NK-92 (cell line): ENCODE data around the gene ARGLU1.

Experiments
- DNase-seq: peaks from one replicate; lab custom pipeline; 2025; ENCODE audit not compliant: unreplicated experiment; lab: John Stamatoyannopoulos, UW

Gene ARGLU1

DNA sequence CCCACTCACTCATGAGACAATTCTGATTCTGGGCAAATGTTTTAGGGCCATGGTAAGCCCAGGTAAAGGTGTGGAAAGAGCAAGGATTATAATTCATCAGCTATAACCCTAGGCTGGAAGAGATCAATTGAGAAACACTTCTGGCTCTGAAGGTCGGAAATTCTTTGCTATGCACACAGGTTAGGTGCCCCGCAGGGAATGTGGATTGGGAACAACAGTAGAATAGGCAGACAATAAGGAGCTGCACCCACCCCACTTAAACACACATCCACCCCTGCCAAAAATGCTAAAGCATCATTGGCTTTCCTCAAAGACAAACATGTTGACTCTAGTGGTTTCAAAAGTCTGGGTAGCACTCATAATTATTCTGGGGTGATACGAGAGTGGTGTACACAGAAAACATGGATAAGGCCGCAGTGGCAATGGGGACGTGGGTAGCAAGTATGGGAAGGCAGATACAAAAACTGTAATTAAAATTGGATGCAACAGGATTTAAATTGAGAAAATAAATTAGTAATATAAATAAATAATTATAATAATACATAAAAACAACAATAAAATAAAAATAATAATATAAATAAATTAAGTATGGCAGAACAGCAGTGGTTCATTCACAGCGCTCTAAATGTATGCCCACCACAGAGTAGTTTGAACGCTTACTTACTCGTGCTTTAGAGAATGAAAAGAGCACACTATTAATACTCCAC is 41.0 kb downstream of the ARGLU1 start:
- DNase-seq = no peak

DNA sequence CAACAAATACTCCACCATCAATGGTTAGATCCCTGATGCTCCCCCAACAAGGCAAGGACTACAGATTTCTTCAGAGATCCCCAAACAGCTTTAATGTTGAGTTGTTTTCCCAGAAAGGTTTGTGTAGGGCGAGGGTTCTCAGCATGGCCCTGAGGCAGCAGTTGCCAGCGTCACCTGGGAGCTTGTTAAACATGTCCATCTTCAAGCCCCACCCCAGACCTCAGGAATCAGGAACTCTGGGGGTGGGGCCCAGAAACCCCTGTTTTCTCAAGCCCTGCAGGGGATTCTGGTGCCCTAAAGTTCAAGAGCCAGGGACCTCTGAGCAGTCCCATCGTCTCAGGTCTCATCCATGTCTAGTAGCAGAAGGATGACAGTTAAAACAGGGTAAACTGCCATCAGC is 42.1 kb downstream of the ARGLU1 start:
- no peak for DNase-seq

DNA sequence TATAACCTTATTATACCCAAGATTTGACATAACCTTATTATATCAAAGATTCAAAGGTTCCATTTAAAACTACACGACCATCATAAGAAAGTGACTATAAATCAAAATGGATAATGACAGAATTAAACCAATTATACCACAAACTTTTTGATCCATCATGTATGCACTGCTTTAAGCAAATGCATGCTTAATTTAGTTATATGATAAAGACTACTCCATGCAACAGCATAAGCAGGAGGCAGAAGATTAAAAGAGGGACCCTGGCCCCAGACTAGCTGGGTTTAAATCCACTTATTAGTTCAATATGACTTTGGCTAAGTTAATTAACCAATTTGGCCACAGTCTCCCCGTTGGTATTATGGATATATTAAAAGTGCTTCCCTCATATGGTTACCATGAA is 43.8 kb downstream of the ARGLU1 start:
- no peak for DNase-seq

DNA sequence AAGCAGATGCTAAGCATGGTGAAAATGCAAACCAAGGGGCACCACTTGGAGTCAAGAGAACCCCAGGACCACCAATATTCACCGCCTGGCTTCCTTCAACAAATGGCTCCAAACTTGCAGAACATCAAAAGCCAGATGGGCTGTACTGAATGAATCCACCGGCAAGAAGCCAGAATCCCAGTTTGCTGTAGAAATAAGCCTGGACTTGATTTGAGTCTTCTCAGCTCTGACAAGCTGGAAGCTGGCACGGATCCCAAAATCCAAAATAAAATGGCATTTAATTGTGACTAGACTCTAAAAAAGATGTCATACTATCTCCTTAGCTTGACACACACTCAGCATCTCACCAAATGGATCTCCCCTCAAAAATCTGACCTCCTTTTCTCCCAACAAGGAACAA is 44.4 kb downstream of the ARGLU1 start:
- no peak for DNase-seq

DNA sequence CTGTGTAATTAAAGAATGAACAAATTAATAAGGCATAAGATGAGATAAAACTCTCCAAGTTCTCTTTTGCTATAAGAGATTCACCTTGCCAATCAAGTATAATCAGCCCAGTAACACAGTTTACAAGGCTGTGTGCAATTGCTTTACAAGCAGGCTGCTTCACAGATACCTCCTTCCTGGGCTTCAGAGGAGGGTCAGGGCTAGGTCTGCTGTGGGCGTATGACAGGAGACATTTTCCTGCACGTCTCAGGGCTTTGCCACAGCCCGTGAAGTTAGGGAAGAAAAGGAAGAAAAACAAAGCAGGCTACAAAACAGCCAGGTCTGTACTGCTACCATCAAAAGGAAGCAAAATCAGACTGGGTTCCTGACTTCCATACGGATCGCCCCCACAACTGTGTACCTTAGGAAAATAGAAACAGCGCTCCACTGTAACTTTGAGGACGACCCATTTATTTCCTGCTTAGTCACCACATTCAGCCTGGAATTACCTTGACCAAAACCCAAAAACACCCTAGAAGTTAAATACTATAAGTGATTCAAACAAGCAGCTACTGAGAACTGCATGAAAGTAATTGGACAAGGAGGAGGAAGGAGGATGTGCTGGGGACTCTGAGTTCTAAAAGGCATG is 44.9 kb downstream of the ARGLU1 start:
- no peak for DNase-seq

DNA sequence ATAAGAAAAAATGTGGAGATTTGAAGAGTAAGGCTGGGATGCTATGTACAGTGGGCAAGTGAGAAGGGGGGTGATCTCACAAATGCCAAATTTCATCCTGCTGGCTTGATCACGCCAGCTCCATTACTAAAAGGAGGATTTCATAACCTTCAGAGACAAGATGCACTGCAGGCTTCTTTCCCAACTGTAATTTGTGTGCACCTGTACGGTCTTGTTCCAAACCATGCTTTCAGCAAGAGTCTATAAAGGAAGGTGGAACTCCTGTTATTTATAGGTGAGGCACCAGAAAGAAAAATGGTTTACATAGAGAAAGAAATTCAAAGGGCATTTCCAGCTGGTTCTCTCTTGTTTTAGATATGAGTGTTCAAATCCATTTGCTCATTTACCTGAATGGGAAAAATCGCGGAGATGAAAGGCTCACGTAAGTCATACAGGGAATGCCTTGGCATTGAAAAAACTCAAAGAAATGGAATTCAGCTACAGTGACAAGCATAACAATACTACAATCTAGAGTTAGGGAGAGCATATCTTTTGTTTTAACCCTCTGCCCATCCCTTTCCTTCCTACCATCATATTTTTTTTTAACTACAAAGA is 45.7 kb downstream of the ARGLU1 start:
- DNase-seq = no peak

DNA sequence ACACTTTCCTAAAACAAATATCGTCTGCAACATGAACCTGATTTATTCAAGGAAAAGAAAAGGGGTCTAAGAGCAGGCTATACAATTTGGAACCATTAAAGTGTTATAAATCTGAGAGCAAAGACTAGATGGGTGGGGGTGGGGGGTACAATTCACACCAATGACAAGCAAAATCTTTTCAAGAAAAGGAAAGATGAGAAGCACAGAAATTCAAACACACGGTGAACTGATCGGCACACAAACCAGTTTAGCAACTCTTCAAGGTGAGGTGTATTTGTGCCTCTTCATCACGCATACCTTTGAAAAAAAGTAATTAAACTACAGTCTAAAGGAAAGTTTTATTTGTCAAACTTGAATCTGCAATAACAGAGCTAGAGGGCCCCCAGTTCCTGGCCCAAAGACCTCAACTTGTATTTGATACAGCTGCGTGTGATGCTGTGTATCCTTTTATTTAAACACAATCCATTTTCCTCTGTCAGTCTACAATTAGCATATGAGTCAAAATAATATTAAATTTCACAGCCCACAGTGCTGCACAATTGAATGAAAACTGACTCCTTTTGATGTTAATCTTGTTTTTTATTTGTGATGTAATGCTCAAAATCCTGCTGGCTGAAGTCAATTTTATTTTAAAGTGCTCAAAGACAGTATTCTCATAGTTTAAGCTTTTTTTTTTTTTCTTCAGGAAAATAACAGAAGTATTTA is 46.7 kb downstream of the ARGLU1 start:
- no peak for DNase-seq

DNA sequence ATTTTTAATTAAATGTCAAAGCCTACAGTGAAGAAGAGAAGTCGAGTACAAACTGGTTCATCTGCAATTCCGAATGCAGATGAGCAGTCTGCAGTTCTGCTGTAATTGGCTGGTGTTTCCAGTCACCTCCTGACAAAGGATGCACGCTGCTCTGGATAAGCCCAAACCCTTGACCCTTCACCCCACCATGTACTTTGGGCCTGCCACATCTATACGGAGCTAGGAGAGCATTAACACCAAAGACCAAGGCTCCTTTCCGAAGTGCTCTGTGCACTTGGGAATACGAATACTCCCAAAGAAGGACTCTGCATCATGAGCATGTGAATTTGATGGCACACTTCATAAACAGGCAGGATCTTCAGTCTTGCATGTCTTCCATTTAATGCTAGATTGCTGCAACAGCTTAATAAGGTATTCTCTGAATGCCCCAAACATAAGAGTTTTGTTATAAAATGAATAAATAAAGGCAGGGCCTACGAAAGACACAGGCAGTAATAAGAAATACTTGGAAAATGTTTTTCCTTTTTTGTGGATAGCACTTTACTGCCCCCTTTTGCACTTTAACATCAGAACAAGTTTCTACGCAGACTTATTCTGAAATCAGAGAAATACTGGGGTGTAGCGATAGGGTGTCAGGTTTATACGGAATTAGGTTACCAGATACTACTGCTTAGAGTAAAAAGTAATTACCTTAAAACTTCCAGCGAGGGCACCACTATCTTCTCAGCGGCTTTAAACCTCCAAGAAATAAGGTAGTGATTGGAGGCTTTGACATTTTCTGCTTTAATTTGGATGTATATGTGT is 47.5 kb downstream of the ARGLU1 start:
- no peak for DNase-seq

DNA sequence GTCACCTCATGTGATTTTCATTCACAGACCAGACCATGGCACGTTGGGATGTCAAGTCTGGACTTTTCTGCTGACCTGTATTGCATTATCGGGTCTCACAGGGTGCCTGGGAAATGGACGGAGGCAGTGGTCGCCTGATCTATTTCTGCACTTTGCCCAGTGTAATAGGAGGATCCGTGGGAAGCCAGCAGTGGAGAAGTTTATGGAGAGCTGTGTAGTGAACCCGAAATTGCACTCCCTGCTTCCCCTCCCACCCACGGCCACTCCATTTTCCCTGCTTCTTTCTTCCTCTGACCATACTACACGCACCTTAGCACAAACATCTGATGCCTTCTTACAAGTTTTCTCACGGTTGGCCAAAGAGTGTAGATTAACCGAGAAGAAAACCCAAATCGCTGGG is 49.4 kb downstream of the ARGLU1 start:
- DNase-seq = no peak

DNA sequence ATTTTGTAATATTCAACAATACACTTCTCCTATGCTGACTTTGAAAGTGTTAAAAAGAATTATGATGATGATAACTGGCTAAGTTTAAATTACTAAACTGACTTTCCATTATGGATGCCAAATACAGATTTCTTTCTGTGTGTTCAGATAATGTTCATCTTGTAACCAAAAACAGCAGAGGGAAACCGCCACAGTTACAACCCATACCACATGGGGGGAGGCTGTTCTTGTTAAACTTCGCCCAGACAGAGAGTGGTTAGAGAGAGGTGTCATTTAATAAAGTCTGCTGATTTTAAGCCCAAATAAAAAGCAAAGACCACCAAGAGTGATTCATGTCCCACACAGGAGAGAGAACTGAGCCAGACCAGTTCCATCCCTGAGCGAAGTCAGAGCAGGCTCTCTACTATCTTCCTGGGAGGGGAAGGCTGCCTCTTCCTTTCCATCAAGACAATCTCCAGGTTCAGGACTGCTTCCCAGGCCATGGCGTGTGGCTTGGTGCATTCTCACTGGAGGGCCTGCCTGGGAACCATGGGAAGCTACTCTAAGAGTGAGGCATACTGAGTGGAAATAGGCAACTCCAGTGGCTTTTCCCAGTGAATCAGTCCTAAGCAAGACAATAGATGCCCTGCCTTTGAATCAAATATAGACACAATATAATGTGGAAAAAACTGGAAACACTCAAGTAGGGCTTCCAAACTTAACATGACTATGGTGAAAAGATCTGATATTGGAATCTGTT is 50.7 kb downstream of the ARGLU1 start:
- no peak for DNase-seq

DNA sequence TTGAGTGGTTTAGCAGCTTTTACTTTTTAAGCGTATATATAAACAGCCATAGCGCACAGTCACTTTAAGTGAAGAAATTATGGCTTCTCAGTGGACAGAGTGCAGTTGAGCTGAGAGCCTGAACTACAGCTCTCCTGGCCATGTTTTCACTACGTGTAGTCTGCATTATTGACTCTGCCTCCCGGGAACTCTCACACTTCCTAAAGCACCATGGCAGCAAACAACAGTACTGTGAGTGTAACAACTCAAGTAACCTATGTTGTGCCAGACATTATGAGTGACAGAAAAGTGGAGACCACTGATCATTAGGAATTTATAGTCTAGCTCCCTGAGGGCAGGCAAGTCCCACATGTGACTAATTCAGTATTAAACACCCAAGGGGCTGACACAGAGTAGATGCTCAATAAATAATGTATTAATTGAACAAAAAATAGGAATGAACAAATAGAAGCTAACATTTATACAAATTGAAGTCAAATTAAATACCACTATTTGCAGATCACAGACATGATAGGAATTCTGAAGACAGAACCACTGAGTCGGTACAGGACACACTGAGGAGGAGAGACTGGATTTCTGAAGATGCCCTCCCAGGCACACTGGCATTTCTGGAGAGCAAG is 52.2 kb downstream of the ARGLU1 start:
- DNase-seq = no peak

DNA sequence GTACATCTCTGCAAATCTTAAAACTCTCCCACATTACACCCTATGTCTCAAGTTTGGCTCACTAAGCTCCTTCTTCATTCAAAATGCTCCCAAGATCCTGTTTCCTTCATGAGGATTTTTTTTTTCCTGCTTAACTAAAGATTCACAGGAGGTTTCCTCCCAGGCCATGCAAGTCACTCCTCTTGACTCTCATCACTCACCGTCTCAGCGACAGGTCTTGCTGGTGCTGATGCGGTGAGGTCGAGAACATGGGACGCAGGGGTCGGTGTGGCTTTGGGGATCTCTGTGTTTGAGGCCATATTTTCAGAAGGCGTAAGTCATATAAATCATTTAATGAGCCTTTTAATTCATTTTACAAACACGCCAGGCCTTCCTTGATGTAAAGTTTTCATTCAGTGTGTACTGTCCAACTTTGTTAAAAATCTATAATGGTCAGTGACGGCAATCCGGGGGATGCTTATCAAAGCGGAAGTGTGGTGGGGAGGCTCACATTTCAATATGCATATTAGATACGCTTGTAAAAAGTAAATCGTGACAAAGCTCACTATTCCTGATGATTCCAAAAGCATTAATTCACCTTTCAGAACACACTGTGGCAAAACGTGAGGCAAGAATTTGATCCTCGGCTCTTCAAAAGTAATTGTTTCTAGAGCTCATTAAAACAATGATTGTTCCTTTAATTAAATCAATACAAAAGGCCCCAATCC is 52.9 kb downstream of the ARGLU1 start:
- no peak for DNase-seq

DNA sequence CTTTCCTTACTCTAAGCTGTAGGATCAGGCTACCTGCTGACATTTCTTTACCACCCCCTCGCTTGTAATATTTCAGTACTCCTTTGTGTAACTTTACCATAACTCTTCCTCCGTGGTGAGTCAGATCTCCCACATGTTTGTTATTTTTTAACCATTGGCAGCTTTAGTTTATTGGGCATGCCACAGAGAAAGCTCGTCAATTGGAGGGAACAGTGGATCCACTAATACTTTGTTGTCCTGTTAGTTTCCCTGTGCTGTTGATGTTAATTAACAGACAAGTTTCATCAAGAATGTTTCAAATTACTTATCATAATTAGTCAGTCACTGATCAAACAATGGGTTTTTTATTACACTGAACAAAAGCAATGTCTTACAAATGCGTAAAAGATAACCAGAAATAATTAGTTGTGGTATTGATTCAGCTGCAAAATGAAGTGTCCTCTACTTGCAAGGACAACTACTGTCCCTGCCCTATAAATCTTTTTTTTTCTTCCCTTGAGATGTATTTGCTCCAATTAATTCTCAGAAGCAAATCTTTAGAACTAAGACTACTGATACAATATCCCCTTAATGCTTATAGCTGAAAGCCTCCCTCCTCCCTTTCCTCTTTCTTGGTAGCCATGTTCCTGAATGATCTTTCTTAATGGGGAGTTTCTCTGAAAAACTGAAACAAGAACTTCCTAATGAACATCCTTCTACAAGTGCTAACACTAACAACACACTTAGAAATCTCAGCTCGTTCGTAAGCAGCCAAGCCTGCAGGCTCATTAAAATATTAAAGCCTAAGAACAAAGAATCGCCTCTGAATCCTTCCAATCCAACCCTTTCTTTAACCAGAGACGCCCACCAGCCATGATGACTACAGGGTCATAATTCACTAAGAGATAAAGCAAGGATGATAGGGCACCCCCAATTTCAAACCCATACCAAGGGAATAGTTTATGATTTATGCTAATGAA is 54.6 kb downstream of the ARGLU1 start:
- no peak for DNase-seq

DNA sequence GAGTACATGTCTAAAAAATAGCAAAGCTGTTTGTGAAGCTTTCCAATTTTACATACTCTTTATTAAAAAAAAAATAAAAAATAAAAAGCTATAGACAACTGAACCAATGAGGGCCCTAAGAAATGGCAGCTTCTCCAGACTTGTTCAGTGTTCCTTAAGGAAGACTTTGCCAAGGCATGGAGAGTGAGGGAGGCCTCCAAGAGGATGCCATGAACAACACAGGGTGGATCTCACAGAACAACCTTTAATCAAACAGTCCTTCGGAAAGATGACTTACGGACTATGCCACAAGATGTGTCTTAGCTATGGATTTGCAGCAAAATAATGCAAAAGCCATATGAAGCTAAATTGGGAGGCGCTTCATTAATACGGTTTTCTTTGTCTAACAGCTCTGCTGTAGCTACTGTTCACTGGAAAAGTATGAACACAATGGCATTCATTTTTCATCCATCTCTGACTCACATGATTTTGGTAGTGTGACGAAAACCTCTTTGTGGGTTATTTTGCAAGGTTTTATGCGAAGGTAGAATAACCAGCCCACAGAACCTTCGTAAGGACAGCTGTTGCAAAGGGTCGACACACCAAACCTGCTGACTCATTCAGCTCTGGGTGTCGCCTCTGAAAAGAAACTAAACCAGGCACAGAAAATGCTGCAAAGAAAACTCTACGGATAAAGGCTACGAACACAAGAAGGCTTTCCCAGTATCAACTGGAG is 60.2 kb downstream of the ARGLU1 start:
- DNase-seq = peak; percentile 18

DNA sequence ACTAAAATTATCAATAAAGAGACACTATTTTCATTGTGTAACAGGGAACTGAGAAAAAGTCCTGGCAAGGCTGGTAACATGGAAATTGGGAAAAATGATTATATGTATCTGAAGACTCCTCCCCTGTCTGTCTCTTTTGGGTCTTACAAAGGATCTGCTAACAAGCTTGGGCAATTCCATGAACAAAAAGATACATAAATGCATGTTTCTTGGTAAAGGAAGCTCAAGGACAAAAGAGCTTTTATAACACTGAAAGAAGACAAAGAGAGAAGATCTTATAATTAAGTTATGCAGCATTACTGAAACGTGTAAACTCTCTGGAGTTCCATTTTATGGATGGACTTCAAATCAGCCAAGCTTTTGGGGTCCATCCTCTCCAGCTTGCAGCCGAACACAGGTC is 61.7 kb downstream of the ARGLU1 start:
- no peak for DNase-seq

DNA sequence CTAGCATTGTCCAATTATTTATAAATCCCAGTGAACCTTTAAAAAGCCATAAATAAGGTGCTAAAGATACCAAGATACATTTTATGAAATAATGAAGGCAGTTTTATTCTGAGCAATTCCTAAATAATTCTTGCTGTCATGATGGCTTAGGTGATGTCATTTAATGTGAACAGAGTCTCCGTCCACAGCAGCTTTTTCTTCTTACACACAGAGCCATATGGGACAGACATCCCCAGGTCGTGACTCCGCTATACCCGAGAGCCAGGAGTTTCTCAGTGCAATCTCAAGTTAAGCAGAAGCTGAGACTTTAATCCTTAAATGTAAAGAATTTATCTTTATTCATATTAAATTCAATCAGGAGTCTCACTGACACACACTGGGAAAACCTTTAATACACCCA is 62.2 kb downstream of the ARGLU1 start:
- DNase-seq = no peak

DNA sequence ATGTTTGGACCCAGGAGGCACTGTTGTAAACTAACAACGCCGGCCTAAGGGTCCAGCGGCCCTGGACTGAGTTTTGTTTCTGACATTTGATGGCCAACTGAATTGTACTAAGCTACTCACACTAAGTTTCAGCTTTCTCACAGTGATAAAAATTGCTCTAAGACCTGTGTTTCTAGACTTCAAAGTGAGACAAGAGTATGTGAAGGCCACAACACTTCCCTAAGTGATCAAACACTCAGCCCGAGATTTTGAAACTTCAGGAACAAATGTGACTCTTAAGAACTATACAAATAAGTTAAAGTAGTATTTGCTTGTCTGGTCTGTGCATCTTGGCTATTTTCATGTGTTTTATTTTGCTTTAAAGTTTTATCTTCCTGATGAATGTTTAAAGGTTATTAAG is 62.6 kb downstream of the ARGLU1 start:
- DNase-seq = no peak
